Activated CD8-positive, alpha-beta memory T cell treated with anti-CD3 and anti-CD28 coated beads, Interleukin-2, amount 50 U/mL, for 1 hour (primary cell): Measurements from ENCODE around the gene BTBD9.
A peak's percentile ranks its signal among the peaks of the same experiment; 100 is the strongest.

Experiments
- DNase-seq: peaks from one replicate; pipeline ENCODE4 v3.0.0-alpha.2; 2020; ENCODE audit errors: extremely low read depth

The BTBD9 gene

DNA sequence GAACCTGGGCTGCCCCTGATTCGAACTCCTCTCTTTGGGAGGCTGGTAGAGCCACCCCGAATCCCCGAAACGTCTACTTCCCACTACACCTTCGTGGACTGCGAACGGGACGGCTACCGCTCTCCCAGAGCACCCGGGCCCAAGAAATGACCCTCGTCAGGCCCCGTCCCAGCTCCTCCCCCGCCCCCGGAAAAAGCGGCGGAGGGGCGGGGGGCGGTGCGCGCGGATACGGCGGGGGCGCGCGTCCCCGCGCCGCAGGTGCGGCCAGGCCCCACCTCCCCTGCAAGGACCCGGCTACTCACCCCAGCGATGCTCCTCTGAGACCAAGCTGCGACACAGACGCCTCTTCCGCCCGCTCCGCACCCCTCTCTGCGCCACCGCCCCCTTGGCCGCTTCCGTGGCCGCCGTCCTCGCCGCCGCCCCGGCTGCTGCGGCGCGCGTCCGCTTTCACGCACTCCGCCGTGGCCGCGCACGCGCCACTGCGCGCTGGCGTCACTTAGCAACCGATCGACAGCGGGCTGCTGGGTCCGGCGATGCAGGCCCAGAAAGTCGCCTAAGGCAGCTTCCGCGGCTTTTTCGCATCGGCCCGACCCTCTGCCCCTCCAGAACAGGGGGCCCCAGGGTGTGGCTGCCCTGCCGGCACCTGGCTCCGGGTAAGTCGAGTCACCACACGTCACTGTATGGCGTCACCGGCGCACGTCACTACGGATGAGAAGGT lies at the start of gene BTBD9:
Gene BTBD9 (minus strand): TSS at position 432 of the 718 bp plus-strand sequence.
- DNase-seq = peak; percentile 45

DNA sequence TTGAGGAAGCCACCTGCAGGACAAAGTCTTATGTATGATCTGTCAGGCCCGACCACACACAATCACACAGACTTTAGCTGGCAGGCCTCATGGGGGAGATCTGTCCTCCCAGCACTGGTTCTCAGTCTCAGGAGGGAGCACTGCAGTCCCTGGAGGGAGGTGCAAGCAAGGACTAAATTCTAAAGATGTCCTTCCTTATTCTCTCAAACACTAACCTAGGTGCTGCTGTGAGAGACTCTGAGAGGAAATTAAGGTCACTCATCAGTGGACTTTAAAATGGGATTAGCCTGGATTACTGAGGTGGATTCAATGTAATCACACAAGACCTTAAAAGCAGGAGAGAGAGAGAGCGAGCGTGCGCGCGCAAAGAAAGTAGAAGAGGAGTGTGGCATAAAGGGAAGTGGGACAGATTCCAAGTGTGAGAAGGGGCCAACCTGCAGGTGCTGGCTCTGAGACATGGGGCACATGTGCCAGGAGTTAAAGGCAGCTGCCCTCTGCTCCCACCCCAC lies 48.9 kb upstream of the BTBD9 start:
- no peak for DNase-seq

DNA sequence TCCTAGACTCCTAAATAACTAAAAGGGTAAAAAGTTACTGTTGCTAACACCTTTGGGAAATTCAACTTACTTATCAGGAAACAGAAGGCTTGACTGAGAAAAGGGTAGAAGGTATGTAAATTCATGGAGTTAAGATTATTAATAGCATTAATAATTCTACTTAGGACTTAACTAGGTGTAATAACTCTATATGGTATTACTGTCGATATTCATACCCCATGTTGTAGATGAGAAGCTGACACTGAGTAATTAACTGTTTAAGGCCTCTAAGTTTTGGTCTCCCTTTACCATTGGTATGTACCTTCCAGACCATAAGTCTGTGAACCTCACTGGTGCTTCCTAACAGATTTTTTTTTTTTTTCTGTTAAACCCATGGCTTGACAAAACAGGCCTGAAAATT lies 47.8 kb upstream of the BTBD9 start:
- no peak for DNase-seq

DNA sequence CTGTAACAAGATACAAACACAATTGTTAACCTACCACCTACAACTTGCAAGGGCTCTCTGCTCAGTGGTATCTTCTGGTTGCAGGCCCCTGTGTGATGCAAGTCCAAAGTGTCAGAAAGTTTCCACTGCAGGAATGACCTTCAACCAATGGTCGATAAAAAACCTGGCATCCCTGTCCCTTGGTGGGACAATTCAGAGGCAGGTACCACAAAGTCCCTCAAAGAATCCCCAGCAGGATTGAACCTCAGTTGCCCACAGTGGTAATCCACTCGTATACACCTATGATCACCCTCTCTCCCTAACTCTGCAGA lies 47.3 kb upstream of the BTBD9 start:
- DNase-seq = no peak

DNA sequence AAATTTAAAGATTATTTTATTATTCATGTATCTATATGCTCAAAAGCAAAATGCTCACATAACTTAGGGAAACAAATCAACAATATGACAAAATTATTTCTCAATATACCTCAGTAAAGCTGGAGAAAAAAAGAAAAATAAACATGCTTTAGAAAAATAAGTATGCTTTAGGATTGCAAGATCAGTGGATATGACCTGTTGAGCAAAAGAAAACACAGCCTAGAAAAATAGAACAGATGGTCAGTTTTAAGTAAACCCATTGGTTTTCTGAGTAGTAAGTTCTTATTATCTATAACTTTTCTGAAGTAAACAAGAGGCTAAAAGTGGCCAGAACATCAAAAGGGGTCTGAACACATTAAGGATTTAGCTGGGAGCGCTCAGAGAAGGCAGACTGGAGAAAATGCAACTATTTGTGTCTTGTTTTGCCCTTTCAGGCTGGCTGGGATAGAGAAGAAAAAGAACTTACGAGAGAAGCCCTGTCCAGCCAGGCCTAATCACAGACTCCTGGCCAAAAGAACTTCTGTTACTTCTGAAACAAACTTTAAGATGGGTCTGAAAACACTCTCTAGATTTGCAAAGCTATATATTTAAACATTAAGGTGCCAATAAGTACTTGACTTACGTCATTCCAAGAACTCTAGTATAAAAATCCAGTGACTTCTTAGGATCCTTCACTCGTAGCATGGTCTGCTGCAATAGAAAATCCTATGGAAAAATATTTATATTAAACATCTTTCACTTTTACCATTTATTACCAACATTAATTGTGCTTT lies 46.7 kb upstream of the BTBD9 start:
- no peak for DNase-seq

DNA sequence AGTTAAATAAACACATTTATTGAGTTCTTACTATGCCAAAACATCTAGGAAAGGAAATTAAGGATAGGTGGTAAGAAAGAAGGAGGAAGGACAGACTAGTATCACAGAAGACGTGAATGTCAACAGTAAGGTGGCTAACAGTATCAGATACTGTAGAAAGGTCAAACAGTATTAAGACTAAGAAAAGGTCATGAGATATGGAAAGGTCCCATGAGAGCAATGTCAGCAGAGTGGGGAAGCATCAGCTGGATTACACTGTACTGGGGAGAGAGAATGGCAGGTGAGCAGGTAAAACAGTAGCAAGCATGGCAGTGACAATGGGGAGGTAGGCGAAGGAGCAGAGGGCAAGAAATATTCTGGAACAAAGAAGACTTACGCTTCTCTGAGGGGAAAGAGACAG lies 45.2 kb upstream of the BTBD9 start:
- no peak for DNase-seq

DNA sequence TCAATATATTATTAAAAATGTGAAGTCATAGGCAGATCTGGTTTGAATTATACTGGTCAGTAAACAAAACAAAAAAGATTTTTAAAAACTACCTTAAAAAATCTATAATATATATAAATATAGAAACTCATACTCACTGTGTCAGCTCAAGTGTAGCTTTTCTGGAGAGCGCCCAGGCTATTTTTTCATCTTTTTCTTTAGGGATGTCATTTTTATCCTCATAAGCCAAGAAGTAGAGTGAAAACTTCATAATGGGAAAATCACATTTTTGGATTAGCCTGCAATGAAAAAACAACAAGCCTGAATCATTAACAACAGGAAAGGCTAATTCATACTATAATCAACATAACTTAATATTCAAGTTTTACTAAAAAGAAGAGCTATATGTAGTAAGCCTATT lies 44.5 kb upstream of the BTBD9 start:
- no peak for DNase-seq

DNA sequence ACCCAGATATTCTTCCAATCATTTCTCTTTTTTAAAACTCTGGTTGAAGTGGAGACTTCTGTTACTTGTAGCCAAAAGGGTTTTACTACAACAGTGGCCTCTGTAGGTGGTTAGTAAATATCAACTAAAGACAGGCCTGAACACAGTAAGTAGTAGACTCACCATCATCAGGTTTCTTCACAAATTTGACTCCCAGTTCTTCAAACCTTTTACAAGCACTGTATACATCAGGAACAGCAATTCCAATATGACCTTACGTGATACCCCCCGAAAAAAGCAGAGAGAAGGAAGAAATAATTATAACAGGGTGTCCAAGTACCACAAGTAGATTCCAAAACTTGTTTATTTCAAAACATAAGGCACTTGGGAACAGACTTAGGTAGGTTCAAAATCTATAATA lies 42.1 kb upstream of the BTBD9 start:
- DNase-seq = no peak

DNA sequence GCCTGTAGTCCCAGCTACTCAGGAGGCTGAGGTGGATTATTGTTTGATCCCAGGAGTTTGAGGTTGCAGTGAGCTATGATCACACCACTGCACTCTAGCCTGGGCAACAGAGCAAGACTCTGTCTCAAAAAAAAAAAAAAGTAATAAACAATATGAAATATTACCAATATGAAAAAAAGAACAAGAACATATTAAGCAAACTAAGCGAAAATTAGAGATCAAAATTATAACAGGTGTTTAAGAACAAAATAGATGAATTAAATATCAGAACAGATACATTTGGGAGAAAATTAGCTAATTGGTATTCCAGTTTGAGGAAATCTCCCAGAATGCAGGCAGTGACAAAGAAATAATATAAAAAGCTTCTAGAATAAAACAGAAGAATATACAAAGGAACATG lies 39.9 kb upstream of the BTBD9 start:
- no peak for DNase-seq

DNA sequence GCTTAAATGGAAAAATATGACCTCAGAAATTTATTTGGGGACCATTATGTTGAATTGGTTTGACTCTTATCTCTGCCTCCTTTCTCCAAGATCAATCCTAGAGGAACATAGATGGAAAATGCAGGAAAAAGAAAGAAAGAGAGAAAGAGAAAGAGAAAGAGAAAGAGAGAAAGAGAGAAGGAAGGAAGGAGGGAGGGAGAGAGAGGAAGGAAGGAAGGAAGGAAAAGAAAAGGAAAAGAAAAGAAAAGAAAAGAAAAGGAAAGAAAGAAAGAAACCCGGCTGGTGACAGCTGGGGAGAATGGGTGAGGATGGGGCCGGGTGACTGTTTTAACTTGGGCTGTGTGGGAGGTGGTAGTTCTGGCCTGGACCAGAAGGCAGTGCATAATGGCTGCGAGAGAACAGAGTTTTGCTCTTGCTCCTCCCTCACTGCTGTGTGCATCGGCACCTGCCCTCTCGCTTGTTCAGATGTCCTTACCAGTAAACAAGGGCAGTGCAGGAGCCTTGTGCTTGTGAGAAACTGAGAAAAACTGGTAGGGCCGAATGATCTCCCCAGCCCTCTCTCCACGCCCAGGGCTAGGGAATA lies 38.5 kb upstream of the BTBD9 start:
- DNase-seq = no peak

DNA sequence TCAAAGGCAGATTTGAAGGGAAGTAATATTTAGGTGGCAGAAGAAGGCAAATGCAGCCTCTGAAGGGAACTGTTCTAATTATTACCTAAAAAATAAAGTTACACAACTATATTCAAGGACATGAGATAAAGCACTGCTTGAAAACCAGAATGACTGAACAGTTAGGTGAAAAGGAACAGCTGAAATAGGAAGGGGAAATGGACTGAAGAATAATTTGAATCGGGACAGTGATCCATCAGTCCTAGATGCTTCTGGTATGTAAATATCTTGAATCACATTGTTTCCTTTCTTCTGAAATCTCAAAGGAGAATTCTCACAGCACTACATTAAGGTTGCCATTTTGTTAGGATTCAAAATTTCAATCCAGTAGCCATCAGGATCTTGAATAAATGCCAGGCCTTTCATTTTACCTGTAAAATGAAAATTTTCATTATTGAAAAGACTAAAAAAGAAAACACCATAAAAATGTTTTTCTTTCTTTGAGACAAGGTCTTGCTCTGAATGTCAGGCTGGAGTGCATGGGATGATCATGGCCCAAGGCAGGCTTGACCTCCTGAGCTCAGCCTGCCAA lies 37.3 kb upstream of the BTBD9 start:
- DNase-seq = no peak

DNA sequence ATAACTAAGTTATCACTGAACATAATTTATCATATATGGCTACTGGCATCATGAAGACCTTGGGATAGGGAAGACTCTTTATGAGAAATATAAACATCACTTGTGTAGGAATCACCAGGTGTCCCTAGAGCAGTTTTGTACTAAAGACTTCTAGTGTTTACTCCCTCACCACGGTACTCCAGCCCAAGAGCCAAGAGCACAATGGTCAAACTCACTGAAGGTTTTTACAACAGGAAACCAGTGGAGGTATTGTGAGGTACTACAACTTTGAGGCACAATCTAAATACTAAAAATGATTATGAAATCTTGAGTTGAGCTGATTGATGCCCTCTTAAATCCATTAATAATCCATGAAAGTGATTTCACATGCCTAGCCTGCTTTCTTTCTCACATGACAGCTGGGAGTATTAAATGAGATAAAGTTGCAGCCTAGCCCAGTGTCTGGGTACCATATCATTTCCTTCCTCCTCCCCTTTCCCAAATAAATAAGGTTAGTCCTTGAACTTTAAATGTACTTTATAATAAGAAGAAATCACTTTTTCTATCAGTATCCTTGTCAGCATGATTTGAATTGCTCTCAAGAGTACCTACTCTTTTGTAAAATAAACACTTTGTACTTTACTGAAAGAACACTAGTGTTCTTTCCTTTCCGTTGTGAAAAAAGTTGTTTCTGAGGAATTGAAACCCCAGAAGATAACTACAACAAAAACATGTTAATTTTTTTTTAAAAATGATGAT lies 36.7 kb upstream of the BTBD9 start:
- no peak for DNase-seq

DNA sequence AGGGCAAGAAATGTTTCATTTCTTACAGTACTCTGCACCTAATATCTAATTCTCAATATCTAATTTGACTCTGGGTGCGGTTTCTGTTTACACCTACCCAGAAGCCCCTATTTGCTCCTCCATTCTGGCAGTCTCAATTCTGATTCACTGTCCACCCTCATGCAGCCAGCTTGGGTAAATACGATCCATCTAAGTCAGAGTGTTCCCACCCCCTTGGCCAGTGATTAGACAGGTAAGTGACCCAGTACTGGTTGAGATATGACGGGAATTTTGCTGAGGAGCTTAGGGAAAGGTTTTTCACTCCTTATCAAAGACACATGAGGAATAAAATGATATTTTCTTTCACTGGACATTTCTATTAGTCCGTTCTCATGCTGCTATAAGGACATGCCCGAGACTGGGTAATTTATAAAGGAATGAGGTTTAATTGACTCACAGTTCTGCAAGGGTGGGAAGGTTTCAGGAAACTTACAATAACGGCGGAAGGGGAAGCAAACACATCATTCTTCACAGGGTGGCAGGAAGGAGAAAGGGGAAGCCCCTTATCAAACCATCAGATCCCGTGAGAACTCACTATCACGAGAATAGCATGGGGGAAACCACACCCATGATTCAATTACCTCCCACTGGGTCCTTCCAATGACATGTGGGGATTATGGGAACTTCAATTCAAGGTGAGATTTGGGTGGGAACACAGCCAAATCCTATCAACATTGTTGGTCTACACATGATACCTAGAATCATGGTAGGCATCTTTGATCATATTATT lies 33.9 kb upstream of the BTBD9 start:
- DNase-seq = no peak

DNA sequence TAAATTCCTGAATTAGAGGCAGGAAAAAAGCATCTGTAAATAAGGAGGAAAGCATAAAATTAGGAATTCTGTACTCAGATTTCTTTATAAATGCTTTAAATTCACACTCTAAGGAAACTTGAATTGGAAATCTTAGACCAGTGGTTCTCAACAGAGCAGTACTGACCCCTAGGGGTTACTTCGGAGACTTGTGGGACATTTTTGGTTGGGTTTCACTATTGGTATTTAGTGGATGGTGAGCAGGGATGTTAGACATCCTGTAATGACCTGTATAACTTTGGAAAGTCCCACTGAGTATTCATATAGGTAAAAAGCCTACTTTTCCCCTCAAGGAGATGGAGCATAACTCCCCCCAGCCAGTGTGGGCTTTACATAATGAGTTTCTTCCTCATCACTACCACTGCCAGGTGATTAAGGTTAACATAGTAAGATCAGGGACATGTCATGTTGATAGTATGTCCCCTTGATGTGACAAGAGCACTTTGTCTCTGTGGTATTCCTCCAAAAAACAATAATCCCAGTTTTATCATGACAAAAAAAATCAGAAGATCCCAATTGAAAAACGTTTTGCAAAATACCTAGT lies 32.2 kb upstream of the BTBD9 start:
- DNase-seq = no peak

DNA sequence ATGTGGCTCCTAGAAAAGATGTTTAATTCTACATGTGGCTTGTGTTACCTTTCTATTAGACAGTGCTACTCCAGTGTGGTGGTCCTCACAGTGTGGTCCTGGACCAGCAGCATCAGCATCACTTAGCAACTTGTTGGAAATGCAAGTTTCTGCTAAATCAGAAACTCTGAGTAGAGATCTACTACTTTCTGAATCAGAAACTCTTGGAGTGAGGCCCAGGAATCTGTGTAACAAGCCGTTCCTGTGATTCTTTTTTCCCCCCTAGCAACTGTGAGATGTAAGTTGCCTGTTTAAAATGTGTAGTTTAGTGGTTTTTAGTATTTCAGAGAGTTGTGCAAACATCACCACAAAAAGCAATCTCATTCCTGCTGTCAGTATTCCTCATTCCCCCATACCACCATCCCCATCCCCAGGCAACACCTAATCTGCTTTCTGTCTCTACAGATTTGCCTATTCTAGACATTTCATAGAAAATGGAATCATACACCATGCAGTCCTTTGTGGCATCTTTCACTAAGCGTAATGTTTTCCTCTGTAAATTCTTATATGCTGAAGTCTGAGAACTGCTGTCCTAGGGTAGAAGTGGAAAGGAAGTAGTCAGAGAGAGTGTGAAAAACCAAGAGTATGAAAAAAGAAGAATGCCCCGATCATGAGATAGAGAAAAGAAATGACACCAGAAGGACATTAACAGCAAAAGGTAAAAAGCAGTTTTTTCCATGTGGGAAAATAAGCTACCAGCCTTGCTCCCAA lies 18.9 kb upstream of the BTBD9 start:
- no peak for DNase-seq

DNA sequence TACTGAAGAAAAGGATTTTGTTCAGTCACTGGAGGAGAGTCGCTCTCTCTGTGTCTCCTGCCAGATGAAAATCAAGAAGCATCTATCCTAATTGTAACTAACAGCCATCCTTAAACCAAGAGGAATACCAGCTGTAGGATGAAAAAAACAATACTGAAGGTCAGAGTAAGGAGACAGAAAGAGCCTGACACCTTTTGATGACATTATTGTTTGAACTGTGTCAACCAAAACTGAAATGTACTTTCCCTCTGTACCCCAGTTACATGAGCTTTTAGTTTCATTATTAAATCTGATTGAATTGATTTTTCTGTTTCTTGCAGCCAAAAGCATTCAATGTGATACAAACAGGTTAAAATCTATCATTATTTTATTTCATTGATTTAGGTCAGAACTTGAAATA lies 17.2 kb upstream of the BTBD9 start:
- no peak for DNase-seq

DNA sequence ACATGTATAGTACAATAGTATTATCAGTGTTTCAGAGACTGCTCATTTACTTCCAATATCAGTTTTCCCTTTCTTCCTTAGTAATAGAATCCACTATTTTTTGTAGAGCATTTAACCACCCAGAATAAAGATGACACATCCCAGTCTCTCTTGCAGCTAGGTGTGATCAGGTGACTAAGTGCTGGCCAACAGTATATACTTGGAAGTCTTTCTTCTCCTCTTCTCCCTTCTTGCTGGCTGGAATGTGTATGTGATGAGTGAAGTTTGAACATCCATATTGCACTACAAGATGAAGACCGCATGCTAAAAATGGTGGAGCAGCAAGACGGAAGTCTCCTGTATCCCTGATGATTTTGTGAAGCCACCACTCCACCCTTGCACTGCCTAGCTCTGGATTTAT lies 14.5 kb upstream of the BTBD9 start:
- no peak for DNase-seq

DNA sequence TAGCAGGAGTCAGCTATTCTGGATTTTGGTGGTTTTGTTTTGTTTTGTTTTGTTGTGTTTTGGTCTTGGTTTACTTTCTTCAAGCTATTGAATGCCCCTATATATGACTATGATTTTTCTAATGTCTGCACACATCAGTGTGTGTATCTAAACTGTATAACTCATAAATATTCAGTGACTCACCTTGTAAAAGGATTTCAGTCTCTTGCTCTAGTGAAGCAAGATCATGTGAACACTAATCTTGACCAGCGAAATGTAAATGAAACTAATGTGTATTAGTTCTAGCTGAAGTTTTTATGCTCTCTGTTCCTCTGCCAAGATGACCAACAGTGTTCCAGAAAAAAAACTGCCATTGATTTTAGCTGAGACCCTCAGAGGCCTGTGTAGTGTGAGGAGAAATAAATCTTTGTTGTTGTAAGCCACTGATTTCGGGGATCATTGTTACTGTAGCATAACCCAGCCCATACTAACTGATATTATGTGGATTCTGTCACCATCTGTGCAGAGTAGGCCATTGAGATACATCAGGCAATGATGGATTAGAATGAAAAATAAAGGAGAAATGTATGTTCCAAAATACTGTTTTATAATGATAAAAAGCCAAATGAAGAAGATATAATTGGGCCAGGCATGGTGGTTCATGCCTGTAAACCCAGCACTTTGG lies 11.5 kb upstream of the BTBD9 start:
- DNase-seq = no peak

DNA sequence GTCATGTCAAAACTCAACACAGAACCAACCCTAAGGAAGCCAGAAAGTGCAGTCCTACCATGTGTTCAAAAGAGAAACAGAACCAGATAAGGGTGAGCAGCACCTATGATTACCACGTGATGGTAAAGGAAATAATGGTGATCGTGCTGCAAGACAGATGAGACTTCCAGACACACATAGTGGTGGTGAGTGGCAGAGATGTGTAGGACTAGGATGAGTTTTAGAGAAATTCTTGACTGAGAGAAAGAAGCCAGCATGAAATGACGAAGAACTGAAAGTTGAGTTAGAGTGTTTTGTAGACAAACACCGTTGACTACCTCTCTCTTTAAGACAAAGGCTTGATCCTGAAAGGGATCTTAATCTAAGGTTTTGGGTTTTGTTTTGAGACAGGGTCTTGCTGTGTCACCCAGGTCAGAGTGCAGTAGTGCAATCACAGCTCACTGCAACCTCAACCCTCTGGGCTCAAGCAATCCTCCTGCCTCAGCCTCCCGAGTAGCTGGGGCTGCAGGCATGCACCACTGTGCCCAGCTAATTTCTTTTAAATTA lies 10.6 kb upstream of the BTBD9 start:
- no peak for DNase-seq
